PC-3 (cell line): ENCODE data around the gene TWF2.

Experiments used
- CTCF ChIP-seq: fragments of 300-600 bp; sonication (generic); conservative IDR thresholded peaks from 2 replicates; pipeline ENCODE4 v1.5.1; 2017; ENCODE audit warnings: antibody characterized with exemption, low read depth, mild to moderate bottlenecking, low read length
- EZH2 ChIP-seq: fragments of 300-600 bp; sonication (generic); IDR thresholded peaks from one replicate; pipeline ENCODE4 v1.6.1; 2017; ENCODE audit warnings: antibody characterized with exemption, mild to moderate bottlenecking, low read length; ENCODE audit not compliant: unreplicated experiment

DNA sequence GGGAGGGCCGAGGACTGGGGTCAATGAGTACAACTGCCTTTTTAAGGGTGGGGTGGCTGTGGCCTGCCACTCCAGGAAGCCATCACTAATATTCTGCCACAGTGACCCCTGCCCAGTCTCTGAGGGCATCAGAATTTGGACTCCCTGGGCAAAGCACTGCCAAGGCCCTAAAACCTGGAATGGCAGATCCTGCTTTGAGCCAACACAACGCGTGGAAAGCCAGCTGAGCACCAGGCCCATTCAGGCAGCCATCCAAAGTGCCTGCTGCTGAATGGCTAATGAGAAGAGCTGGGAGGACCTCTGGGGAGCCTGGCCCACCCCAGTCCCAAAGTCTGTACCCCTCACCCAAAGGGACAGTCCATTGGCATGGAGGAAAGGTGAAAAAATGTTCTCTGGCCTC, 5.0 kb downstream of the TWF2 start:
- no peak for TF ChIP-seq CTCF
- no peak for TF ChIP-seq EZH2
